GM18499 (cell line): ENCODE measurements around the gene NUF2.
"Not testable (repeated sequence)": the region's sequence is repeated elsewhere in the genome, so short reads cannot be mapped to it uniquely, and the experiment has no call there.

ENCODE experiments used
- ATAC-seq: cut with Tn5 transposase; IDR thresholded peaks from one replicate; pipeline ENCODE4 v1.9.1; 2021; ENCODE audit warnings: moderate number of reproducible peaks; ENCODE audit not compliant: insufficient read depth, unreplicated experiment

Gene NUF2

DNA sequence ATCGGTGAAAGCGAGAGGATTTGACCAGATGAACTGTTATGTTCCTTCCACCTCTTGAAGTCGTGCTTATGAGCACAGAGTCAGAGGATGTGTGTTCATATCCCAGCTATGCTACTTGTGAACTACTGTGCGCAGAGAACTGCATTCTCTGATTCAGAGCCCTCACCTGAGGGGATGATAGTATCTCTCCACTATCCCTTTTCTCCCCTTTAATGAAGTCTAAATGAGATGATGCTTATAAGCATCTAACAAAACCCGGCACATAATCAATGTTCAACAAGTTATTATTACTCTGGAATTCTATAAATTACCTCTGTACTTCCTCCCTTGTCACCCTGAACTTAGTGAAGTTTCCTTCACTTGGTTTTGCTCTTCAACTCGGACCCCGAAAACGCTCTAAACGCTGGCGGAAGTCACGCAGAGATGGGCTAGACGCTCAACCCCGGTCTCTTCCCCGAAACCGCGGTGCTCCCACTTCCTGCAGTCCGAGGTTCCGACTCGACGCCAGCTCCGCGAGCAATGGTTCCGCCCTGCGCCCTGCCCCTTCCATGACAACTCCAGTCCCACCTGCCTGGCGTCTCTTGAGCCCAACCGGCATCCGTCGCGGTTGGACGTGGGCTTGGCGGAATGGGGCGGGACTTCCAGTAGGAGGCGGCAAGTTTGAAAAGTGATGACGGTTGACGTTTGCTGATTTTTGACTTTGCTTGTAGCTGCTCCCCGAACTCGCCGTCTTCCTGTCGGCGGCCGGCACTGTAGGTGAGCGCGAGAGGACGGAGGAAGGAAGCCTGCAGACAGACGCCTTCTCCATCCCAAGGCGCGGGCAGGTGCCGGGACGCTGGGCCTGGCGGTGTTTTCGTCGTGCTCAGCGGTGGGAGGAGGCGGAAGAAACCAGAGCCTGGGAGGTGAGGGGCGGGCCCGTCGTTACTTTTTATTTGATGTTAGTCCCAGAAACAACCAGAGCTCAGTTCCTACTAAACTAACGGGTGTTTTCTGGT is at the start of gene NUF2:
TSS of gene NUF2 (plus strand) at position 644 of the 995 bp plus-strand sequence. CDS start 4,098 bp downstream, outside the sequence.
- peak; percentile 83 for ATAC-seq

DNA sequence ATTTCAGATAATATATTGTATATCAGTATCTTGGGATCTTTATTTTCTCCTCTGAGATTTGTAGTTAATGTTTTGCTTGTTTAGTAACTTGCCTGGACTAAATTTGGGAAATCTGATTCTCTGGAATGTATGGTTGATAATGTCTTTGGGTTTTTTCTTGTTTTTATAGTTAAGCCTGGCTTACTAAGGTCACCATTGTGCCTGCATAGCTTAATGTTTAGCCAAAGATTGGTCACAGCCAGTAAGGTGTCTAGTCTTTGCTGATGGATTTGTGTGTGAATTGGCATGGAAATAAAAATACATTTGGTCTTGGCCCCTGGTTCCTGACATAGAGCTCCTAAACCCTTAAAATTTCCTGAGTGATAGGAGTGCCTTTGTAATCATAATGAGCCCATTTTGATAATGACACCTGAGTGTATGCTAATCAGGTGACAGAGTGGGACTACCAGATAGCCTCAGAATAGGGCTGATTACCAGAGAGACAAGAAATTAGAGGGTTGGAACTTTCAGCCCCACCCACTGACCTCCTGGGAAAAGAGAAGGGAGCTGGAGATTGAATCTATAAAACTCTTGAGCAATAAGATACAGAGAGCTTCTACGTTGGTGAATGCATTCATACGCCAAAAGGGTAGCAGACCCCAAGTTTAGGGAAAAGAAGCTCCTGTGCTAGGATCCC is 47.9 kb upstream of the NUF2 start:
- no peak for ATAC-seq

DNA sequence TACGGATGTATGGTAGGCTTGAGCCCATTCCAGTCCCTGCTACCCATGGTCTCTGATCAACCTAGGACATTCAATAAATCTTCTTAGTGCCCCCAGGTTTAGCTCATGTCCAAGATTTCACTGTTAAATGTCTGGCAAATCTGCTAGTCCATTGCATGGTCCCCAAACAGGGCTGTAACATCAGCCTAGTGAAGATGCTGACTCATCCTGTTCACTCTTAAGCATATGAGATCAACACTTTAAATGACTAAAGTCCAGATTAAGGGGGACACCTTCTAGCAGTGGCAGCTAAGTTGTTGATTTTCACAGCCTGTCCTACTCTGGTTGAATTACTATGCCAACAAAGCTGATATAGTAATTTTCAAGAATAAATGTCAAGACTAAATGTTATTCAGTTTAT is 46.5 kb upstream of the NUF2 start:
- no peak for ATAC-seq

DNA sequence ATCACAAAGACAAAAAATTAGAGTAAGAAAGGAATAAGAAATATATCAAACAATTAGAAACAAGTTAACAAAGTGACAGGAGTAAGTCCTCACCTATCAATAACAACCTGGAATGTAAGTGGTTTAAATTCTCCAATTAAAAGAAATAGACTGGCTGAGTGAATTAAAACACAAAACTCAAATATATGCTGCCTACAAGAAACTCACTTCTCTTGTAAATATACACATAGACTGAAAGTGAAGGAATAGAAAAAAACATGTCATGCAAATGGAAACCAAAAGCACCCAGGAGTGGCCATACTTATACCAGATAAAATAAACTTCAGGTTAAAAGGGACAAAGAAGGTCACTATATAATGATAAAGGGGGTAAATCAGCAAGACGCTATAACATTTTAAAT is 43.2 kb upstream of the NUF2 start:
- no peak for ATAC-seq

DNA sequence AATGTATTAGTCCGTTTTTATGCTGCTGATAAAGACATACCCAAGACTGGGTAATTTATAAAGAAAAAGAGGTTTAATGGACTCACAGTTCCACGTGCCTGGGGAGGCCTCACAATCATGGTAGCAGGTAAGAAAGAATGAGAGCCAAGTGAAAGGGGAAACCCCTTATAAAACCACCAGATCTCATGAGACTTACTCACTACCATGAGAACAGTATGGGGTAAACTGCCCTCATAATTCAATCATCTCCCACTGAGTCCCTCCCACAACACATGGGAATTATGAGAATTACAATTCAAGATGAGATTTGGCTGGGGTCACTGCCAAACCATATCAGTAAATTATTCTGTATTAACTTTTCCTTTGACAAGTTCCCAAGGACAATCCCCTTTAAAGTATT is 36.9 kb upstream of the NUF2 start:
- not testable (repeated sequence) for ATAC-seq

DNA sequence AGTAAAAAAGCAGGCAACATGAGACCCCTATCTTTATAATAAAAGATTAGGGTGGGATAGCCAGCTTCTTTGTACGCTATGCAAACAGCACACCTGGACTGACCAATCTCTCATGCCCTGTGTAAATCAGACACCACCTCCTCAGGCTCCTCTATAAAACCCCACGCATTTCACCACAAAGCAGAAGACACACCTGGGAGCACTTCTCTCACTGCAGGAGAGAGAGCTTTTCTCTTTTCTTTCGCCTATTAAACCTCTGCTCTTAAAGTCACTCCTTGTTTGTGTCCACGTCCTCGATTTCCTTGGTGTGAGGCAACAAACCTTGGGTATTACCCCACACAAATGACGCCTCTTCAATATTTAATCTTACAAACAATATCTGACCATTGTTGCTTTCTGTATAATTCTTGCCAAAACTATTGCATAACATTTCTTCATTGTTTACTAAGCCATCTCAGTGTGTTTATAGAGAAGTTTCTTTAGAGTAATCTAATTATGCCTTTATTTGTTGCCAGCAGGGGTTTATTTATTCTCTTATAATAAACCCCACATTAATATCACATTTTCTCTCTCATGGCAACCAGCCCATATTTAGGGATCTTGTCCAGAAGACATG is 31.6 kb upstream of the NUF2 start:
- no peak for ATAC-seq

DNA sequence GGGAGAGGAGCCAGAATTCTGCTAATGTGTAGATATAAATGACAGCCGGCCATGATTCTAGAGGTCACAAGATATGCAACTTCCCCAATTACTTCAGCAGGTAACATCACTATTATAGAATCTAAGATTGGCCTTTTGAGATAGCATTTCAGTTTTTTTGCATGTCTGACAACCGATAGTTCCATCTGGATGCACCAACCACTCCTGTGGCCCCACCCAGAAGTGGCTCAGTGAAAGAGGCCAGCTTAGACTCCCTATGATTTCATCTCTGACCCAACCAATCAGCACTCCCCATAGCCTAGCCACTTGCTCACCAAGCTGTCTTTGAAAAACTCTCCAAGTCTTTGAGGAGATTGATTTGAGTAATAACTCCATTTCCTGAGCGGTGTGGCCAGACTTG is 30.3 kb upstream of the NUF2 start:
- no peak for ATAC-seq

DNA sequence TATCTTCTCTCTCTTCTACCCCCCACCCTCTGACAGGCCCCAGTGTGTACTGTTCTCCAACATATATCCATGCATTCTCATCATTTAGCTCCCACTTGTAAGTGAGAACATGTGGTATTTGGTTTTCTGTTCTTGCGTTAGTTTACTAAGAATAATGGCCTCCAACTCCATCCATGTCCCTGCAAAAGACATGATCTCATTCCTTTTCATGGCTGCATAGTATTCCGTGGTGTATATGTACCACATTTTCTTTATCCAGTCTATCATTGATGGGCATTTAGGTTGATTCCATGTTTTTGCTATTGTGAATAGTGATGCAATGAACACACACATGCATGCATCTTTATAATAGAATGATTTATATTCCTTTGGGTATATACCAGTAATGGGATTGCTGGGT is 29.6 kb upstream of the NUF2 start:
- ATAC-seq, result not testable (repeated sequence)

DNA sequence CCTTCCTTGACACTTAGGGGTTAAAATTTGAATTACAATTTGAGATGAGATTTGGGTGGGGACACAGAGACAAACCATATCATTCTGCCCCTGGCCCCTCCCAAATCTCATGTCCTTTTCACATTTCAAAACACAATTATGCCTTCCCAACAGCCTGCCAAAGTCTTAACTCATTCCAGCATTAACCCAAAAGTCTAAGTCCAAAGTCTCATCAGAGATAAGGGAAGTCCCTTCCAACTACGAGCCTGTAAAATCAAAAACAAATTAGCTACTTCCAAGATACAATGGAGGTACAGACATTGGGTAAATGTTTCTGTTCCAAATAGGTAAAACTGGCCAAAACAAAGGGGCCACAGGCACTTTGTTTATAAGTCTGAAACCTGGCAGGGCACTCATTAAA is 28.3 kb upstream of the NUF2 start:
- ATAC-seq, result not testable (repeated sequence)

DNA sequence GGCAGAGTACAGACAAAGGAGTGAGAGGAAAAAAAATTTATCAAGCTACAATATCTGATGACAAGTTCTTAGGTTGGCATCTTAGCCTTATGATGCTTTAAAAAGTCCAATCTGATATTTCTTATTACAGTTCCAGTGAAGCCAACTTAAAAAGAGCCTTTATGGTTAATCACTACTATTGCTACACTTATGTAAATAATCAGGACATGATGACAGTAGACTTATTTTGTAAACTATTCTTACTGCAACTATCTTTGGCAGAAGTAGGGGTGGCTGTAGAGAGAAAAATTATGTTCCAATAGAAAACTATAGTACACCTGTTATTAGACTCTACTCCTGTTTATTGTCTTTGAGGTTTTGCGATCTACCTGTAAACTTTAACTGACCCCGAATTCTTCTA is 25.8 kb upstream of the NUF2 start:
- no peak for ATAC-seq

DNA sequence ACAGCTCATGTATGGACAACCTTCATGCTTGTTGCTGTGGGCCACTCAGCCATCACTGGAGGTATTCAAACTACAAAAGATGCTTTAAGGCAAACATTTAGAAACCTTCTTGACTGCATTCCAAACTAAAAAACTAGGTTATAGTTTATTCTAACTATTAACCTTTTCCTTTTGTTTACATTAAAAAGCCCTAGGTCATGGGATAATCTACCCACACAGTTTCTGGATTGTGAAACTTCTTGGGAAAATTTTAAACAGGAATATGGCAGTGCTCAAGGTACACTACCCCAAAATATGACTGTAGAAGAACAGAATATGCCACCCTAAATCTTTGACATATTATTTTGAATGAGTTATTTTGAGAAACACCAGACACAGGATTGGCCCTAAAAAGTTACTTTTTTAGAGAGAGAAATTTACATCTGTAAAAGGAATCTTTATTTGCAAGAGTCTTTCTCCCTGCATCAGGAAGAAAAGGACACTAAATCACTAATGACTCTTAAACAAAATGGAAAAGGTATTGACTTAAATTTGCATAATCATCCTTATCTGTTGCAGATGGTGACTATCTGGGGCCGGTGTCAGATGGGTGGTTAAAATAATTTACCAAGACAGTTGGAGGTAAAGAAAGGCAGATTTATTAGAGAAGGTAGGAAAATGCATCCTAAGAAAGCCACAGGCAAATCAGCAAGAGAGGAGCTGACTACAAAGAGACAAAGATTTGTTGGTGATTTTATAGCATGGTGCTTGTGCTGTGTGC is 25.1 kb upstream of the NUF2 start:
- ATAC-seq, result no peak

DNA sequence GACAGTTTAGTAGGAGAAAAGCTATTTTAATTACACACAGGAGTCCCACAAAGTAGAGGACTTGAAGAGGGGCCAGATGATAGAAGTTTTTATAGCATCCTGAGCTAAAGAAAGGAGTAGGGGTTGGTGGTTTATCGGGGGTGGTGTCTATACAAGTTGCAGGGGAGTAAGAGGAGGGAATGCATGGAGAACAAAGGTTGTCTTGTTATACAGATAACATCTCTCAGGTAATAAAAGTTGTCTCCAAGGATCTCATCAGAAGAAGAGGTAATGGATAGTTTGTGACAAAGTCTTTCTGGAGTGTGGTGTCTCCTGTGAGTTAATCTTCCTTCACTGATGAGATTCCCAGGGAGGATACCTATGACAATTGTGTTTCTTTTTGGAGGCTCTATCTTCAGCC is 23.4 kb upstream of the NUF2 start:
- no peak for ATAC-seq

DNA sequence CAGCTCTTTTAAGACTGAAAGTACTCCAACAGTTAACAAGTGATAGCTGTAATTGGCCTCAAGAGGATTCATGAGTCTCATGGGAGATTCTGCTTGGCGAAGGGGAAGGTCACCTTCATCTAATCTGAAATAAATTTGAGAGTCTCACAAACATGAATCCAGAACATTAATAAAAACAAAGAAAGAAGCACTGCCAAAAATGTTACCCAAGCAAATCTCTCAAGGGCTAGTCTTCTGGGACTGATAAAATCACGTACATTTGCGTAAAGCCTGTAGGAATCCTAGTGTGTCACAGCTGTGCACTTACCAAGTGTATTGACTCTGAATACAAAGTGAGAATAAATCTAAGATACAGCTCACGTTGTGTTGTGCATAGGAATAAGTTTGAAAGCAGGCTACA is 21.2 kb upstream of the NUF2 start:
- no peak for ATAC-seq

DNA sequence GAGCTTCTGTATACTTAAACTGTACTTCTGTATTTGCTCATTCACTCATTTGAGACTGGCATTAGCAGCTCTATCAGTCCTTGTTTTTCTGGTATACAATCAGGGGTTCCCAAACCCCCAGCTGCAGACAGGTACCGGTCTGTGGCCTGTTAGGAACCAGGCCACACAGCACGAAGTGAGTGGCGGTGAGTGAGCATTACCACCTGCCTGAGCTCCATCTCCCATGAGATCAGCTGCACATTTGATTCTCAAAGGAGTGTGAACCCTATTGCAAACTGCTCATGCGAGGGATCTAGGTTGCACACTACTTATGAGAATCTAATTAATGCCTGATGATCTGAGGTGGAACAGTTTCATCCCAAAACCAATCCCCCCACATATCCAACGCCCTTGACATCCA is 18.2 kb upstream of the NUF2 start:
- ATAC-seq, result no peak

DNA sequence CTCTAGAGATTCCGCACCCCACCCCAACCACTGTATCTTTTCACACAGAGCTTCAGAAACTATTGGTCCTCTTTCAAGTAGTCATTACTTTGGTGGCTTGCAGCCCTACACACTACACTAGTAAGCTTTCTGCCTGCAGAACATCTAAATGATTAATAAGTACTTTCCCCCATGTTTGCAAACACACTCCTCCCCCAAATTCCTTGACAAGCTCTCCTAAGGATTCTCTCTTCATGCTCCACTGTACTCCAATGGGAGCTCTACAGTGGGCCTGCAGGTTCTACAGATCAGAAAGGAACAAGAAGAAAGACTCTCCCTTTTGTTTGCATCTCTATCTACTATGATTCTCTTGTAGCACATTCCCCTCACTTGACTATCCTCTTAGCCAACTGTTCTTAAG is 16.3 kb upstream of the NUF2 start:
- no peak for ATAC-seq

DNA sequence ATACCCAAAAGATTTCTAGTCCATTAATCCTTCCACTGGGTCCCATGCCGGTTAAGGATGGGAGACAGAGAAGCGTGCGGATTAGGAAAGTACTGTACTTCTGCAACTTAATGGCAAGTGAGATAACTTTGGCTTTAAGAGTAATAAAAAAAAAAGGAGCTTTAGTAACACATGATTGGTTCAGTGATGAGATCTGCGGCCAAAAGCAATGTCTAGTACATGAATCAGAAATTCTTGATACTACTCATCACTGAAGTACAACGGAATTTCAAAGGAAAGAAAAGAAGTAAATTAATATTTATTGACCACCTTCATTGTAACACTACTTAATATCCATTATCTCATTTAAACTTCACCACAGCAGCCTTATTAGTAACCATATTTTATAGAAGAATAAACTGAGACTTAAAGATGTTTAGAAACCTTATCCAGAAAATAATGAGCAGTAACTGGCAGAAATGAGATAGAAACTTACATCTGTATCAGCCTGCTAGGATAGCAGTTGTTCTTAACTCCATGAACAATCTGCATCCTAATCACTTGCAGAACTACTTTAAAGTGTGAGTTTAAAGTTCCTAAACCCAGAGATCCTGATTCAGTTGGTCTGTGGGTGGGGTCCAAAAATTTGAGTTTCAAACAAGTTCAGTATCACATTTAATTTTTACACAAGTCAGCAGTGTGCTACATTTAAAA is 14.1 kb upstream of the NUF2 start:
- ATAC-seq, result no peak

DNA sequence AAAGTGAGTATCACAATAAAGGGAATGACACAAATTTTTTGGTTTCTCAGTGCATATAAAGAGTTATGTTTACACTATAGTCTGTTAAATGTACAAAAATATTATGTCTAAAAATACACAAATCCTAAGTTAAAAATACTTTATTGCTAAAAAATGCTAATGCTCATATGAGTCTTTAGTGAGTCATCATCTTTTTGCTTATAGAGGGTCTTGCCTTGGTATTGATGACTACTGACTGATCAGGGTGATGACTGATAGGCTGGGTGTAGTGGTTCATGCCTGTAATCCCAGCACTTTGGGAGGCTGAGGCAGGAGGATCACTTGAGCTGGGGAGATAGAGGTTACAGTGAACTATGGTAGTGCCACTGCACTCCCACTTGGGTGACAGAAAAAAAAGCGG is 12.9 kb upstream of the NUF2 start:
- no peak for ATAC-seq

DNA sequence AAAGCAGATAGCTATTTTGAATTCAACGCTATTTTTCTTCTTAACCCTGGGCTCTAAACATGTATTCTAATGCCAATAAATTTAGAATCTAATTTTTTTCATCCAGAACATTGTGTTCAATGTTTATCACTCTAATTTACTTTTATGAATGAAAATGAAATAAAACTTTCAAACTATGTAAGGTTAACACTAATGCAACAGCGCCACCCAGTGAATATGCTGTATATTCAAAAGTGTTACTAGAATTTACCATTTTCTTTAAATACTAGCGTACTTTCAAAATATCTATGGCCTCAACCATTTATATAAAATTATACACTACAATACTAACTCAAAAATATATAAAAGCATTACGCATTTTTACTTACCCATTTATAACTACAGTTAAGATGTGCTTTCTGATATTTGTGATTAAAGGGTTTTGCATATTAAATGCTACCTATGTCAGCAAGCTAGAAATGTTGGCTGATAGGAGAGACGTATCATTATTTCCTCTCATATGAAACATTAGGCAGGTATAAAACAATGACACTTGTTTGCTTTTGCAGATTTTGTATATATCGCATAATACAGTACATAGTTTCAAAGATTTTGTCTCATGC is 5.9 kb upstream of the NUF2 start:
- no peak for ATAC-seq

DNA sequence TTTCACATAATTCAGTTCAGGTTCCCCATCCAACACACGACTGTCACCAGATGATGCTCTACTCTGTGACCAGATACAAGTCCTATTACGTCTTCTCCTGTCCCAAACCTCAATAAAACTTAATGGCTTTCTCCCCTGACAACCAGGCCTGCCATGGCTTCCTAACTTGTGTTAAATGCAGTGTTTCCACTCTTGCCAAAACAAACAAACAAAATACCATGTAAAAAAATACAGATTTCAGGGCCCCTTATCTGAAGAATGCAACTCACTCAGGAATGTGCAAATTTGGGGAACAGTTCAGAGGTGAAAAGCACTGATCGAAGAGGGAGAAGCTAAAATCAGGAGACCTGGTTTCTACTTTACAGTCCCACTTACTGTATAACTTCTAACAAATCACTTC is 863 bp upstream of the NUF2 start:
- ATAC-seq, result no peak
